Gastroesophageal sphincter (tissue), 4 donors: ENCODE results near the gene TWF2. TPM values are rescaled to one million over a fixed set of nuclear protein-coding genes. Genes with fewer than 3 reads are reported as not detected.

Source experiments
- ATAC-seq: fragments of 150-250 bp; one replicate; pipeline ENCODE4 v1.9.1; 2016; ENCODE audit warnings: mild to moderate bottlenecking, moderate library complexity
- H3K27ac ChIP-seq, 4 donors: fragments of 200-600 bp; sonication (generic) in 3 of 4; 1 replicate in 3 of 4; 2 replicates in 1 of 4; pipeline ENCODE4 v1.5.1; 2016 to 2019
- H3K27me3 ChIP-seq: fragments of 200-600 bp; sonication (generic); one replicate; pipeline ENCODE4 v1.5.1; 2019
- H3K36me3 ChIP-seq, 2 donors: fragments of 200-600 bp; sonication (generic); one replicate each; pipeline ENCODE4 v1.5.1; 2019; ENCODE audit warnings: control low read depth in 1 of 2
- H3K4me1 ChIP-seq, 3 donors: fragments of 200-600 bp; sonication (generic); 1 replicate in 2 of 3; 2 replicates in 1 of 3; pipeline ENCODE4 v1.5.1; 2016 to 2019; ENCODE audit warnings: control low read depth in 2 of 3
- H3K4me3 ChIP-seq, 2 donors: fragments of 200-600 bp; sonication (generic); one replicate each; pipeline ENCODE4 v1.5.1; 2019; ENCODE audit warnings: mild to moderate bottlenecking in 1 of 2, moderate library complexity in 1 of 2
- H3K9me3 ChIP-seq, 3 donors: fragments of 200-600 bp; sonication (generic); one replicate each; pipeline ENCODE4 v1.5.1; 2017 to 2019; ENCODE audit warnings: control low read depth in 2 of 3
- CTCF ChIP-seq, 4 experiments: fragments of 200-600 bp in 2 of 4; fragments of 450-650 bp in 2 of 4; sonication (generic) in 1 of 4; IDR thresholded peaks; one replicate each; pipeline ENCODE4 v1.5.1; 2017 to 2019; ENCODE audit warnings: antibody characterized with exemption in 4 of 4, mild to moderate bottlenecking in 2 of 4, moderate library complexity in 2 of 4
- EP300 ChIP-seq: sonication (generic); formaldehyde crosslinking; IDR thresholded peaks from one replicate; pipeline ENCODE4 v1.6.1; 2017; ENCODE audit warnings: antibody characterized with exemption, mild to moderate bottlenecking
- POLR2A ChIP-seq, 2 donors: fragments of 450-650 bp; IDR thresholded peaks; one replicate each; pipeline ENCODE4 v1.6.1; 2017; ENCODE audit warnings: antibody characterized with exemption in 2 of 2, mild to moderate bottlenecking in 2 of 2, moderate library complexity in 1 of 2
- POLR2AphosphoS5 ChIP-seq: sonication (generic); formaldehyde crosslinking; IDR thresholded peaks from one replicate; pipeline ENCODE4 v1.6.1; 2017; ENCODE audit warnings: antibody characterized with exemption
- WGBS, 2 donors: methylation state at CpG; one replicate each; pipeline ENCODE4 v1.1.5; 2018; ENCODE audit warnings: low coverage in 1 of 2; 5-methylcytosine and 5-hydroxymethylcytosine counted together
- total RNA-seq, 4 donors: library from RNA; depleted of rRNA; stranded (reverse); fragments of >200 nt; gene quantifications; one replicate each; pipeline ENCODE4 v1.1.0, GENCODE V29; 2016

TWF2 gene
- total RNA-seq, 4 donors from 2014 or later: 46.8 to 79.5 (median 69.2) TPM

DNA sequence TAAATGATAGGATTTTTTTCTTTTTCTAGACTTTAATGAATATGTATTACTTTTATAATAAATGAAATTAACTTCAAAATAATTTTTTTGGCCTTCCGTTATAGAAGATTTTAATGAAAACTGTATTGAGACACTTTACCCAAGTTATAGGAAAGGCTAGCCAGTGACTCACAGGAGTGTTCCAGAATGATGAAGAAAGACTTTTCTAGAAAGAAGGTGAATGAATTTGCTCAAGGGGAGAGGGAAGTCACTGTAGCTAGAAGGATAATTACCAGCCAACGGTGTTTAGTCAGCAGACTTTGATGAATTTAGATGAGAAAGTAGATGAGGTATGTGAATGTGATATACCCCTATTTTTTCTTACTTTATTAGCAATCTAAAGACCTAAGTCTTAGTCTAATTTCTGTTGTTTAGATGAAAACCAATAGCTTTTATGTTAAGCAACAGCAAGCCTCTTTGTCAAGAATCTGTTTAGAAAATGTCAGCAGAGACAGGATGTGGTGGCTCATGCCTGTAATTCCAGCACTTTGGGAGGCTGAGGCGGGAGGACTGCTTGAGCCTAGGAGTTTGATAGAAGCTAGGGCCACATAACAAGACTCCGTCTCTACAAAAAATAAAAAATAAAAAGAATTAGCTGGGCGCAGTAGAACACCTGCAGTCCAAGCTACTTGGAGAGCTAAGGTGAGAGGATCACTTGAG is 37.8 kb downstream of the TWF2 start:
- 81 to 90% methylated on average over 5 of the region's 5 CpGs for WGBS, 2 donors
- Histone ChIP-seq H3K36me3 (peaks cover 3 to 66% of the 10 kb centered on the region in 2 donors), H3K9me3 (no peaks in the 10 kb centered on the region), H3K4me3 (no peak overlapping the region), H3K27me3 (no peaks in the 10 kb centered on the region), H3K4me1 (peaks cover 0 to 63% (median 10%) of the 10 kb centered on the region in 3 donors), H3K27ac (no peak overlapping the region)
- TF ChIP-seq POLR2AphosphoS5 (no peak), EP300 (no peak), POLR2A (IDR thresholded peaks at IDR 0.05) (no peak), CTCF (IDR thresholded peaks at IDR 0.05) (no peak)
- no peak for ATAC-seq

DNA sequence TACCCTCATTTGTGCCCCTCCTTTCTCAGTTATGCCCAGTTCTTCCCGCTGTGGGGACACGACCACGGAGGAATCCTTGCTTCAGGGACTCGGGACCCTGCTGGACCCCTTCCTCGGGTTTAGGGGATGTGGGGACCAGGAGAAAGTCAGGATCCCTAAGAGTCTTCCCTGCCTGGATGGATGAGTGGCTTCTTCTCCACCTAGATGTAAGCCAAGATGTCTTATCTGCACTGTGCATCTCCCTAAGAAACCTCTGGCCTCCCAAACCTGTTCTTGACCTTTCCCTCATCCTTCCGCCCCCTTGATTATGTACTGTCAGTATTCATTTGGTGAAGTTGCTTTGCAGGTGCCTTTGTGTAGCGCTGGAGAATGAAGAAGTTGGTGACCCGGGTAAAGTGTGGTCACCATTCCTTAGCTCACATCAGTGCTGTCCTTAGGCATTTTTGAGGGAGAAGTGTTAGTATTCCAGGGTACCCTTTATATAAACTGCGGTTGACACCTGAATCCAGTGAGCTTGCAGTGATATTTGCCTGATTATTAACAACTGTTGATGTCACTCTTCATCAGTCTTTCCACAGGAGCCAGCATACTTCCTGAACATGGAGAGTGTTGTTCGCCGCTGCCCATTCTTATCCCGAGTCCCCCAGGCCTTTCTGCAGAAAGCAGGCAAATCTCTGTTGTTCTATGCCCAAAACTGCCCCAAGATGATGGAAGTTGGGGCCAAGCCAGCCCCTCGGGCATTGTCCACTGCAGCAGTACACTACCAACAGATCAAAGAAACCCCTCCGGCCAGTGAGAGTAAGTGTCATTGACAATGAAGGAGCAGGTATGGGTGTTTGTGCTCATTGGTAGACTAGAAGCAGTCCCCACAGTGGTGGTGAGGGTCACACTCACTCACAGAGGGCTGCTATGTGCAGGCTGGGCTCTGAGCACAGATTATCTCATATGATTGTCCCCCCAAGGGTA is 40.0 kb downstream of the TWF2 start:
- no peaks in the 10 kb centered on the region for H3K9me3 ChIP-seq
- no peak for TF ChIP-seq POLR2AphosphoS5
- no peak for TF ChIP-seq CTCF (IDR thresholded peaks at IDR 0.05)
- no peak for TF ChIP-seq EP300
- TF ChIP-seq POLR2A (IDR thresholded peaks at IDR 0.05): no peak
- WGBS, 2 donors: 29 to 55% methylated on average over 3 to 5 of the region's 14 CpGs
- peak overlapping the region; percentile 82 to 96 for H3K4me3 ChIP-seq
- H3K4me1 ChIP-seq: peaks cover 0 to 83% (median 22%) of the 10 kb centered on the region in 3 donors
- H3K27me3 ChIP-seq: no peaks in the 10 kb centered on the region
- peaks cover 0 to 44% of the 10 kb centered on the region in 2 donors for H3K36me3 ChIP-seq
- ATAC-seq: no peak
- H3K27ac ChIP-seq: peak overlapping the region in 3 of 4 donors; percentile 79 to 88 (median 81)

GRCh38 chr3:52197842-52198625 is 40.9 kb downstream of the TWF2 start, which contains the start of gene ALAS1:
Gene ALAS1 (plus strand): TSS chr3:52198160. CDS start chr3:52199242, 1,082 bp downstream.
- Histone ChIP-seq H3K9me3 (no peaks in the 10 kb centered on the region), H3K4me3 (peak within 1 kb of the TSS; percentile 82 to 96), H3K4me1 (peaks cover 0 to 85% (median 22%) of the 10 kb centered on the region in 3 donors), H3K36me3 (peaks cover 0 to 35% of the 10 kb centered on the region in 2 donors), H3K27me3 (no peaks in the 10 kb centered on the region), H3K27ac (peak within 1 kb of the TSS; percentile 66 to 88 (median 80))
- TF ChIP-seq EP300 (no peak), POLR2AphosphoS5 (peak; percentile 61), CTCF (IDR thresholded peaks at IDR 0.05) (peak in 3 of 4 experiments; percentile 34 to 57 (median 49)), POLR2A (IDR thresholded peaks at IDR 0.05) (peak; percentile 71 to 78)
- 0% methylated on average over 18 to 28 of the region's 71 CpGs for WGBS, 2 donors
- peak; percentile 93 for ATAC-seq

DNA sequence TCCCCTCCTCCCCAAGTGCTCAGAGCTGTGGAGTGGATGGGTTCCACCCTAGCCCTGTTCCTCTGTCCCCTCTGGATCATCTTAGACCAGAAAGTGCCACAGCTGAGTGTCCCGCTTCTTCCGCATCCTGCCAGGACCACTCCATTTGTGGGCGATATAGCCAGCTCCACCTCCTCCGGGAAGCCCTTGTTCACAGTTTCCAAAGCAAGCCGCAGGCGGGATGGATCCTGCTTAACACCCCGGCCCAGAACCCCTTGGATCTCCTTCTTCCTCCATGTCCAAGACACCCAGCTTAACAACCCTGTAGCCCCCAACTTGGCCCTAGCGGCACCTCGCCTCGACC is 41.5 kb downstream of the TWF2 start:
- H3K9me3 ChIP-seq: no peaks in the 10 kb centered on the region
- H3K27ac ChIP-seq: peak overlapping the region in 3 of 4 donors; percentile 79 to 88 (median 81)
- no peaks in the 10 kb centered on the region for H3K27me3 ChIP-seq
- ATAC-seq: peak; percentile 3
- H3K4me3 ChIP-seq: peak overlapping the region; percentile 82 to 96
- TF ChIP-seq CTCF (IDR thresholded peaks at IDR 0.05): no peak
- TF ChIP-seq POLR2AphosphoS5: no peak
- TF ChIP-seq EP300: no peak
- no peak for TF ChIP-seq POLR2A (IDR thresholded peaks at IDR 0.05)
- peaks cover 0 to 29% of the 10 kb centered on the region in 2 donors for H3K36me3 ChIP-seq
- 42 to 80% methylated on average over 1 to 4 of the region's 10 CpGs for WGBS, 2 donors
- peaks cover 0 to 86% (median 22%) of the 10 kb centered on the region in 3 donors for H3K4me1 ChIP-seq
